Mesodermal cell (in vitro differentiated cells): ENCODE measurements around the gene TKT.

Experiments used
- H3K27ac ChIP-seq: 2 replicates; pipeline ENCODE4 v1.7.0; 2013; ENCODE audit warnings: mild to moderate bottlenecking, low read depth, low read length, moderate library complexity; ENCODE audit not compliant: severe bottlenecking
- H3K36me3 ChIP-seq: 2 replicates; pipeline ENCODE4 v1.7.1; 2013; ENCODE audit warnings: mild to moderate bottlenecking, low read length, moderate library complexity; ENCODE audit not compliant: control insufficient read depth, insufficient read depth
- H3K4me1 ChIP-seq: one replicate; pipeline ENCODE4 v1.7.1; 2013; ENCODE audit warnings: mild to moderate bottlenecking, low read length; ENCODE audit not compliant: insufficient read depth, control insufficient read depth, poor library complexity, severe bottlenecking
- H3K4me3 ChIP-seq: 2 replicates; pipeline ENCODE4 v1.7.0; 2013; ENCODE audit warnings: low read length, control low read depth, mild to moderate bottlenecking; ENCODE audit not compliant: insufficient read depth, poor library complexity, severe bottlenecking; ENCODE audit errors: extremely low read depth
- H3K9me3 ChIP-seq: 2 replicates; pipeline ENCODE4 v1.7.1; 2013; ENCODE audit warnings: mild to moderate bottlenecking, low read length, moderate library complexity; ENCODE audit not compliant: control insufficient read depth
- WGBS, 2 experiments: methylation state at CpG; one replicate each; pipeline ENCODE4 v1.1.5; 2013; ENCODE audit warnings: missing lambda C conversion rate in 2 of 2; ENCODE audit not compliant: insufficient coverage in 2 of 2; 5-methylcytosine and 5-hydroxymethylcytosine counted together

The TKT gene

DNA sequence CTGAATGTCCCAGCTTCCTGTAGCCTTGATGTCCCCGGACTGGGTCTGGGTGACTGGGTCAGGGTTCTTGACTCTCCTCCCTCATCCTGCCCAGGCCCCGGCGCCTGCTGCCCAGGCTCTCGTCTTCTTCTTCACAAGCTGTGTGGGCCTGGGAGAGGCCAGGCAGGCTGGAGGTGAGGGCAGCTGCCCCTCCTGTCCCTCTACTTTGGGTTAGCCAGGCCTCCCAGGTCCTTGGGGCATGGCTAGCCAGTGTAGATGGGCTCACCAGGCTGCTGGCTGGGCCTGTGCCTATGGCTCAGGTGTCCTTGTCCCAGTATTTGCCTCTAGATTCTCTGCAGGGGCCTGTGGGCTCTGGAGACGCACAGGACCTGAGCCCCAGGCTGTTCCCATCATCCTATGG, 31.8 kb downstream of the TKT start:
- Histone ChIP-seq H3K4me3 (no peak overlapping the region), H3K9me3 (no peaks in the 10 kb centered on the region), H3K4me1 (no peaks in the 10 kb centered on the region), H3K27ac (no peak overlapping the region), H3K36me3 (peaks cover 65% of the 10 kb centered on the region)
- 89 to 92% methylated on average over 2 to 4 of the region's 5 CpGs for WGBS, 2 experiments

DNA sequence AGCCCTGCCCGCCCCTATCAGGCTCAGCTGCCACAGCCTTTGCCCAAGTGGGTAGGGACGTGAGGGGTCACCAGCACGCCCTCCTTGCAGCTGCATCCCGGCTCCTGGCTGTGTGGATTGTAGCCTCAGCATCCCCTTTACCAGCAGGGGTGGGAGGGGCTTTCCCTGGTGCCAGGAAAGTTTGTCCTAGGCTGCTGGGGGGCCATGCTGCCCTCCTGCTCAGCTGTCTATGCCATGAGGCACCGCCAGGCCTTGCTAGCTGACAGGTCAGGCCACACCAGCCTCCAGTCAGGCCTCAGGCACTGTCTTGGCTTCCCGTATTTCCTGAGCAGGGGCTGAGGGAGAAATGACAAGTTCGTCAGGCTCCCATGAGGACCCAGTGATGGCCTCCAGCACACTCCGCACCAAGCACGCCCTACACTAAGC, 32.3 kb downstream of the TKT start:
- Histone ChIP-seq H3K36me3 (peaks cover 60% of the 10 kb centered on the region), H3K9me3 (no peaks in the 10 kb centered on the region), H3K4me3 (no peak overlapping the region), H3K27ac (peak overlapping the region; percentile 23), H3K4me1 (no peaks in the 10 kb centered on the region)
- WGBS, 2 experiments: 98 to 100% methylated on average over 4 to 9 of the region's 9 CpGs

DNA sequence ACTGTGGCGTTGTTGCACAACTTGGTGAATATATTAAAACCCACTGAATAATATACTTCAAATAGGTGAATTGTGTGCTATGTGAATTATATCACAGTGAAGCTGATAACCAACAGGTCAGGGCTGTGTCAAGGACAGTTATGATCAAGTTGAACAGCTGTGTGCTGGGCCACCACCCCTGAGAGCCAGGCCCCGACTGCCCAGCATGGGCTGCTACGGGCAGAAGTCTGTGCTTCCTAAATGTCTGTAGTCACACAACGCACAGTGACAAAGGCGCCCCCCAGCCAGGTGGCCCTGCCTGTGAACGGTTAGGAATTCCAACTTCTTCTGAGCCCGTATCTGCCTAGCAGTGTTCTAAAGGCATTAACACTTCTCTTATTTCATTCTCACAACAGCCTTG, 32.8 kb downstream of the TKT start:
- no peak overlapping the region for H3K4me3 ChIP-seq
- no peaks in the 10 kb centered on the region for H3K4me1 ChIP-seq
- peak overlapping the region; percentile 67 for H3K27ac ChIP-seq
- H3K9me3 ChIP-seq: no peaks in the 10 kb centered on the region
- peaks cover 55% of the 10 kb centered on the region for H3K36me3 ChIP-seq
- 89% methylated on average over 5 of the region's 7 CpGs for WGBS, 2 experiments

DNA sequence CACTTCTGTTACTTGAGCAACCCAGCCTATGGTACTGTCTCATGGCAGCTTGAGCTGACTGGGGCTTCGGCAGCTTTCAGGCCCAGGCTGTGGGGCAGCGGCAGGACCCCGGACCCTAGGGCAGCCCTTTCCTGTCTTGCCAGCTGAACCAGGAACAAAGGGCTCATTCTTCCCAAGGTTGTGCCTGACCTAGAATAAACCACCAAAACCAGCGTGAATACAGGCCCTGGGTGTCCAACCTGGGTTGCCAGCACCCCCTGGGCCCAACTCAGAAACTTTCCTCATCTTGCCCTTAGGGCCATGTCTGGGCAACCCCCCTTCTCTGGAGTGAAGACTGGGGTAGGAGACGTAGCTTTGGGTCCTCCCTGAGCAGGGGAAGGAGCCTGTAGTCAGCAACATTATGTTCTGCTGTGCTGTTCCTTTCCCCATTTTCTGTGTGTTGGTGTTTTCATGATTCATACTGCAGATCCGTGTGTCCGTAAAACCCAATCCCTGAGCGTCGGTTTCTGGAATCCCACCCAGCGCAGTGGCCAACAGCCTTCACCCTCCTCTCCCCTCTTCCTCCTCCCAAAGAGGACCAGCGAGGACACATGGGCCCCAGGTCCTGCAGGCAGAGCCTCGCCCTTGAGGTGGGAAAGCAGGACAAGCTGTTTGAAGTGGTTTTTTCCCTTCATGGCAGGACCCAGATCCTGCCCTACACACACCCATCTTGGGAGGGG, 33.5 kb downstream of the TKT start:
- H3K36me3 ChIP-seq: peaks cover 48% of the 10 kb centered on the region
- peak overlapping the region; percentile 67 for H3K27ac ChIP-seq
- WGBS, 2 experiments: 76 to 97% methylated on average over 5 to 8 of the region's 12 CpGs

DNA sequence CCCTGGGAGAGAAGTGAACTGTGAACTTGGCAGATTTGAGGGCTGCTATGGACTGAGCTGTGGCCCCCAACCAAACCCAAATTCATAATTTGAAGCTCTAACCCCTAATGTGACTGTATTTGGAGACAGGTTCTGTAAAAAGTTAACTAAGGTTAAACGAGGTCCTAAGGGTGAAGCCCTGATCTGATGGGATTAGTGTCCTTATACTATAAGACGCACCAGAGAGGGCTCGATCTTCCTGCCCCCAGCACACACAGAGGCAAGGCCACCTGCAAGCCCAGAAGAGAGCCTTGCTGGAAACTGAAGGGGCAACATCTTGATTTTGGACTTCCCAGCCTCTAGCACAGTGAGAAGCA, 34.0 kb downstream of the TKT start:
- 100% methylated on average over 1 to 2 of the region's 3 CpGs for WGBS, 2 experiments
- Histone ChIP-seq H3K27ac (peak overlapping the region; percentile 67), H3K36me3 (peaks cover 43% of the 10 kb centered on the region), H3K4me1 (no peaks in the 10 kb centered on the region), H3K4me3 (no peak overlapping the region), H3K9me3 (no peaks in the 10 kb centered on the region)

More for the DNA sequence above, 33.5 kb downstream of the TKT start:
- Histone ChIP-seq H3K4me3 (no peak overlapping the region), H3K9me3 (no peaks in the 10 kb centered on the region), H3K4me1 (no peaks in the 10 kb centered on the region)

DNA sequence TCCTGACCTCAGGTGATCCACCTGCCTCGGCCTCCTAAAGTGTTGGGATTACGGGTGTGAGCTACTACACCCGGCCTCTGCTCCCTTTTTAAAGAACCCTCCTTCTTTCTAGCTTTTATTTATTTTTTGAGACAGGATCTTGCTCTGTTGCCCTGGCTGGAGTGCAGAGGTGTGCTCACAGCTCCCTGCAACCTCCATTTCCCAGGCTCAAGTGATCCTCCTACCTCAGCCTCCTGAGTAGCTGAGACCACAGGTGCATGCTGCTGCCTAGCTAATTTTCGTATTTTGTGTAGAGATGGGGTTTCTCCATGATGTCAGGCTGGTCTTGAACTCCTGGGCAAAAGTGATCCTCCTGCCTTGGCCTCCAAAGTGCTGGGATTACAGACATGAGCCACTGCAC, 34.5 kb downstream of the TKT start:
- H3K4me3 ChIP-seq: no peak overlapping the region
- H3K36me3 ChIP-seq: peaks cover 38% of the 10 kb centered on the region
- no peaks in the 10 kb centered on the region for H3K9me3 ChIP-seq
- no peak overlapping the region for H3K27ac ChIP-seq
- WGBS, 2 experiments: 92 to 100% methylated on average over 2 to 3 of the region's 4 CpGs
- H3K4me1 ChIP-seq: no peaks in the 10 kb centered on the region

DNA sequence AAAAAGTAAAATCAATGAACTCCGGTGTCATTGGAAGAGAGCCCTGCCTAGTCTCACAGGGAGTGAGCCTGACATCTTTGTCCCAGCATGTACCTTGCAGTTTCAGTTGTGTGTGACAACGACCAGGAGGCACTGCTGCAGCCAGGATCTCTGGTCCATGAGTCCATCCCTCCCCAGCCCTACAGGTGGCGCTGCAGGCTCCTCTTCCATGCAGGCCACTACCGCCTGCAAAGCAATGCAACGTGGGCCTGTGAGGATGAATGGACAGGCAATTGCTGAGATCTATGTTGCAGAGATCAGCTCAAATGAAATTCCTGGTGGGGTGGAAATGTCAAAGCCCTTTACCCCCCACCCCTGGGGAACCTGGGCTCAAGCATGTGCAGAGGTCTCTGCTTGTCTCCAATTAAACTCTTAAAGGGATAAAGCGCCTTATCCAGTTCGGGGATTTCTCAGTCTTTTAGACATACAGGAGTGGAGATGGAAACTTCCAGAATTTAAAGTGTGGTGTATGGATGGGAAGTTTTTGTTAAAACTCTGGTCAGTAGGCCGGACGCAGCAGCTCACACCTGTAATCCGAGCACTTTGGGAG, 35.8 kb downstream of the TKT start:
- Histone ChIP-seq H3K36me3 (peaks cover 25% of the 10 kb centered on the region), H3K4me1 (no peaks in the 10 kb centered on the region), H3K4me3 (no peak overlapping the region), H3K27ac (no peak overlapping the region), H3K9me3 (no peaks in the 10 kb centered on the region)
- 56 to 58% methylated on average over 5 to 7 of the region's 10 CpGs for WGBS, 2 experiments

DNA sequence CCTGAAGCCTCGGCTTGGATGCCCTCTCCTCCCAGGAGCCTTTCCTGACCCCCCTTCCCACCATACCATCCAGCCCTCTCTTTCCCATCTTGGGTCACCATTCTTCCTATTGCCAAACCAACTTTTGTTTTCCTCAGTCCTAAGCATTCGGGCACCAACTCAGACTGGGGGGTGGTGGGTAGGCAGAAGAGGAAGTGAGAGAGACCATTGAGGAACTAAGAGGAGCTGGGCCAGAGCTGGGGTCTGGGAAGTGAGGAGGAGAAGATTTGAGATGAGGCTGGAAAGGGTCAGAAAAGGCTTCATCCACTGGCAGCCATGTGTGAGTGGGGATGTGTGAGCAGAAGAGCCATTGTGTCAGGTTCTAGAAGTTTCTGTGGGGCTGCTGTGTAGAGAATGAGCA, 37.7 kb downstream of the TKT start:
- H3K27ac ChIP-seq: no peak overlapping the region
- no peaks in the 10 kb centered on the region for H3K4me1 ChIP-seq
- no peak overlapping the region for H3K4me3 ChIP-seq
- WGBS, 2 experiments: 100% methylated on average over 1 of the region's 2 CpGs
- peaks cover 6% of the 10 kb centered on the region for H3K36me3 ChIP-seq
- no peaks in the 10 kb centered on the region for H3K9me3 ChIP-seq

DNA sequence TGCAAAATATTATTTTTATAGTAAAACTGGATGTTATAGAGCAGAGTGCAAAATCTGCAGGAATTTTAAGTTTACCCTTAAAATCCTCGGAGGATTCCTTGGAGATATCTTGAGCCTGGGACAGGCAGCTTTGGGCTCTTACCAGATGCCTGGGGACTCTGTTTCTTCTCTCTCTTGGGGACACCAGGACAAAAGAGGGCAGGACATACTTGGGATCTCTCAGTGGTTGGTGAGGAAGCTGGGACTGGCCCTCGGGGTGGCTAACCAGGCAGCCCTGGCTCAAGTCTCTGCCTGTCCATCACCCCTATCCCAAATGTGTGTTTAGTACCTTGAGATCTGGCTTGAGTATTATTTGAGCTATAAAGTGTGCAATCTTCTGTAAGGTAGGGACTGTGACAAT, 38.6 kb downstream of the TKT start:
- Histone ChIP-seq H3K4me3 (no peak overlapping the region), H3K36me3 (no peaks in the 10 kb centered on the region), H3K4me1 (no peaks in the 10 kb centered on the region), H3K27ac (no peak overlapping the region), H3K9me3 (no peaks in the 10 kb centered on the region)
- 90 to 100% methylated on average over 1 to 2 of the region's 2 CpGs for WGBS, 2 experiments

DNA sequence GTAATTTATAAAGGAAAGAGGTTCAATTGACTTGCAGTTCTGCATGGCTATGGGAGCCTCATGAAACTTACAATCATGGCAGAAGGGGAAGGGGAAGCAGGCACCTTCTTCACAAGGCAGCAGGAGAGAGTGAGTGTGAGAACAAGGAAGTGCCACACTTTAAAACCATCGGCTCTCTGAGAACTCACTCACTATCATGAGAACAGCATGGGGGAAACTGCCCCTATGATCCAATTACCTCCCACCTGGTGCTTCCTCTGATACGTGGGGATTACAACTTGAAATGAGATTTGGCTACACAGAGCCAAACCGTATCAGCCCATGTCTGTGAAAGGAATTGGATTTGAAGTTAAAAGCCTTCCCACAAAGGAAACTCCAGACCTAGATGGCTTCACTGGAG, 39.1 kb downstream of the TKT start:
- H3K4me1 ChIP-seq: no peaks in the 10 kb centered on the region
- H3K9me3 ChIP-seq: no peaks in the 10 kb centered on the region
- H3K36me3 ChIP-seq: no peaks in the 10 kb centered on the region
- 57% methylated on average over 1 of the region's 3 CpGs; no CpG with 5 or more reads in 1 of the 2 experiments for WGBS, 2 experiments
- no peak overlapping the region for H3K27ac ChIP-seq
- no peak overlapping the region for H3K4me3 ChIP-seq

DNA sequence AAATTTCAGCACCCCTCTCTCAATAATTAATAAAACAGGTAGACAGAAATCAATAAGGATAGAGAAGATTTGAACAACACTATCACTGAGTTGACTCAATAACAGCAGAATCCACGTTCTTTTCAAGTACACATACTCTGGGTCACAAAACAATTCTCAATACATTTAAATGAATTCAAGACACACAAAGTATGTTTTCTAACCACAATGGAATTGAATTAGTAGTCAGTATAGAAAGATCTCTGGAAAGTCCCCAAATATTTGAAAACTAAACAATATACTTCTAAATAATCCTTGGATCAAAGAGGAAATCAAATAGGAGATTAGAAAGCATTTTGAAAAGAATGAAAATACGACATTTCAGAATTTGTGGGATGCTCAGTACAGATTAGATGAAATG, 40.0 kb downstream of the TKT start:
- Histone ChIP-seq H3K36me3 (no peaks in the 10 kb centered on the region), H3K4me3 (no peak overlapping the region), H3K4me1 (no peaks in the 10 kb centered on the region), H3K9me3 (no peaks in the 10 kb centered on the region), H3K27ac (no peak overlapping the region)
- 80% methylated on average over 1 of the region's 2 CpGs; no CpG with 5 or more reads in 1 of the 2 experiments for WGBS, 2 experiments
